Stimulated activated CD8-positive, alpha-beta memory T cell treated with anti-CD3 and anti-CD28 coated beads, Interleukin-4, amount 100 ng/mL, for 24 hours (primary cell): ENCODE results near the gene GTSF1L.

ENCODE experiments used
- DNase-seq: peaks from one replicate; pipeline ENCODE4 v3.0.0-alpha.2; 2020; ENCODE audit warnings: low read depth

GTSF1L gene

DNA sequence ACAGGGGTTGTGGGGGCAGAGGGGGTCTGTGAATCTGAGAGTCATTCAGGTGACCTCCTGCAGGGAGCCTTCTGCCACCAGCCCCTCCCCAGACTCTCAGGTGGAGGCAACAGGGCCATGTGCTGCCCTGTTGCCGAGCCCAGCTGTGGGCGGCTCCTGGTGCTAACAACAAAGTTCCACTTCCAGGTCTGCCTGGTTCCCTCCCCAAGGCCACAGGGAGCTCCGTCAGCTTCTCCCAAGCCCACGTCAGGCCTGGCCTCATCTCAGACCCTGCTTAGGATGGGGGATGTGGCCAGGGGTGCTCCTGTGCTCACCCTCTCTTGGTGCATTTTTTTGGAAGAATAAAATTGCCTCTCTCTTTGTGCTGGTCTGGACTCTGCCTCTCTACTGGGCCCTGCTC is 10.7 kb downstream of the GTSF1L start:
- no peak for DNase-seq

DNA sequence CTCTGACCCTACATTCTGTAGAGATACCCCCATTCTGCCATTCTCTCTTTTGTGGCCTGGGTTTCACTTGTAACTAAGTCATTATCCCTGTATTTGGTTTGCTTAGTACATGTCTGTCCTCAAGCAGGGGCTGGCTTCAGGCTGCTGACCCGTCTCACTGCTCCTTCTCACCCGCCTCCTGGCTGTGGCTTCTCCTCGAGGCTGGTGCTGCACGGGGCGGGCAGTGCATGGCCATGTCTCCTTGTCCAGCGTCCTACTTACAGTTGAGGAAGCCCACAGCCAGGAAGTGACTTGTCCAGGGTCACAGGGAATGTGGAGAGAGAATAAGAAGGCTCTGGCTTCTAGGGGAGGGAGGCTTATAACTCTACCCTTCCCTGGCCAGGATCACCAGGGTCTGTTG is 11.3 kb downstream of the GTSF1L start:
- no peak for DNase-seq

DNA sequence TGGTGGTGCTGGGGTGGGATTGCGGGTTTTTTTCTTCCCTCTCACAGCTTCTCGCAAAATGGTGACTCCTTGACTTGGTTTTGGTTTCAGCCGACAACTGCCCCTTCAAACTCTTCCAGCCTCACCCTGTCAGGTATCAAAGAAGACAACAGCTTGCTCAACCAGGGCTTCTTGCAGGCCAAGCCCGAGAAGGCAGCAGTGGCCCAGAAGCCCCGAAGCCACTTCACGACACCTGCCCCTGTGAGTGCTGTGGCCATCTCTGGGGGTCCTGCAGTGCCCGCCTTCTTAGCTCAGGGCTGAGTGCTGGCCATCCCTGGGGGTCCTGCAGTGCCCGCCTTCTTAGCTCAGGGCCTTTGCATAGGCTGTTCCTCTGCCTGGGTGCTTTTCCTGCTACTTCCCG is 11.8 kb downstream of the GTSF1L start:
- no peak for DNase-seq

DNA sequence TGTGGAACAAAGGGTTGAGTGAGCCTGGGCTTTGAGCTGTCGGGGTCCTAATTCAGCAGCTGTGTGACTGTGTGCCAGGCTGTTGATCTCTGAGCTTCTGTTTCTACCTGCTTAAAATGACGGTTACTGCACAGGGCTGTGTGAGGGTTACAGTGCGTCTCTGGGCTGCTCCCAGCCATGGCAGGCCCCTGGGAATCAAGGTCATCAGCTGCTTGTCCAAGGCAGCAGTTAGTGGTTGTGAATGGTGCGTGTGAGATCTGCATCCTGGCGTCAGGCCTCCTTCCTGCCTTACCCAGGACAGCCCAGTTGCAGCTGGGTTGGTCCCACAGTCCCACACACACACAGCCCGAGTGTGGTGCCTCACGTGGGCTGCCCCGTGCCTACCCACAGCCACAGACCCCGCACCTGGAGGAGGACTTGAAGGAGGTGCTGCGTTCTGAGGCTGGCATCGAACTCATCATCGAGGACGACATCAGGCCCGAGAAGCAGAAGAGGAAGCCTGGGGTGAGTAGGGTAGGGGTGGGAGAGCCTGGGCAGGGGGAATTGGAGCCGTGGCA is 15.6 kb downstream of the GTSF1L start:
- no peak for DNase-seq

DNA sequence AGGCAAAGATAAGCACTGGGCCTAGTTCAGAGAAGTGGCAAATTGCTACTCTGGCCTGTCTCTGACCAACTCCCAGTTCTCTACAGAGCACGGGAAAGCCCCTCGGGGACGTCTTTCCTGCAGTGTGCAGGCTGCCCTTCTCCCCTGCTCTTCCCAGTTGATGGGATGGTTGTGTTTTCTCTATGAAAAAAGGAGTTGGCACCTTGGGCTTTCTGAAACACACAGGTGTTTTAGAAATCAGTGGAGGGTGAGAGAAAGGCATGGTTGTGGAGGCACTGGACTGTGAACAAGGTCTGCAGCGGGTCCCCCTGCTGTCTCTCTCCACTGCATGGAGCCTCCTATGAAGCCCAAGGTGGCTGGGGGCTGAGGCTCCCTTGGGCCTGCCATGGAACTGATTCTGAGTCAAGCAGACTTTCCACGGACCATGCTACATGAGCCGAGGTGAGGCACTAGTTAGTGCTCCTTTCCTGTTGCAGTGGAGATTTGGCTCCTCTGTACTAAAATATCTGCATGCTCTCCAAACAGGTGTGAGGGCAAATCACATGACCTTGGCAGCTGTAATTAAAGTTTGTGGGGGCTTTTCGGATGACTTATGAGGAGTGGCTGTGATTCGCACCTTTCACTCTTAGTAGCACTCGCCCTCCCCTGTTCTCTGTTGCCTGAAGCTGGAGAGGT is 16.3 kb downstream of the GTSF1L start:
- no peak for DNase-seq

DNA sequence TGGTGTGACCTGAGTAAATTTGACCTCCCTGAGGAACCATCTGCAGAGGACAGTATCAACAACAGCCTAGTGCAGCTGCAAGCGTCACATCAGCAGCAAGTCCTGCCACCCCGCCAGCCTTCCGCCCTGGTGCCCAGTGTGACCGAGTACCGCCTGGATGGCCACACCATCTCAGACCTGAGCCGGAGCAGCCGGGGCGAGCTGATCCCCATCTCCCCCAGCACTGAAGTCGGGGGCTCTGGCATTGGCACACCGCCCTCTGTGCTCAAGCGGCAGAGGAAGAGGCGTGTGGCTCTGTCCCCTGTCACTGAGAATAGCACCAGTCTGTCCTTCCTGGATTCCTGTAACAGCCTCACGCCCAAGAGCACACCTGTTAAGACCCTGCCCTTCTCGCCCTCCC is 24.3 kb downstream of the GTSF1L start:
- no peak for DNase-seq

DNA sequence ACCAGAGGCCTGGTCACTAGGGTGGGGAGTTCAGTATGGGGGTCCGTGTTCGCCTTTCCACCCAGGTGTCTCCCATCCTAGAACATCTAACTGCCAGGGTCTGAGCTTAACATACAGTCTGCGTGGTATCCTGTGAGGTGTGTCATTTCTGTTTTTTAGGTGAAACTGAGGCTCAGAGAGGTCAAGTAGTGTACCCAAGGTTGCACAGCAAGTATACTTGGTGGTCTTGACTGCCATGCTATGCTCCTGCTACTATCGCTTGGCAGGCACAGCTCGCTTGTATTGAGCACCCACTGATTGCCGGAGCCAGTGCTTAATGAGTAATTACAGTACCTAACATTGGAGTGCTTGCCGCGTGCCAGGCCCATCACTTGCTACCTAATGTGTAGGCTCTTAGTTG is 26.2 kb downstream of the GTSF1L start:
- DNase-seq = no peak

DNA sequence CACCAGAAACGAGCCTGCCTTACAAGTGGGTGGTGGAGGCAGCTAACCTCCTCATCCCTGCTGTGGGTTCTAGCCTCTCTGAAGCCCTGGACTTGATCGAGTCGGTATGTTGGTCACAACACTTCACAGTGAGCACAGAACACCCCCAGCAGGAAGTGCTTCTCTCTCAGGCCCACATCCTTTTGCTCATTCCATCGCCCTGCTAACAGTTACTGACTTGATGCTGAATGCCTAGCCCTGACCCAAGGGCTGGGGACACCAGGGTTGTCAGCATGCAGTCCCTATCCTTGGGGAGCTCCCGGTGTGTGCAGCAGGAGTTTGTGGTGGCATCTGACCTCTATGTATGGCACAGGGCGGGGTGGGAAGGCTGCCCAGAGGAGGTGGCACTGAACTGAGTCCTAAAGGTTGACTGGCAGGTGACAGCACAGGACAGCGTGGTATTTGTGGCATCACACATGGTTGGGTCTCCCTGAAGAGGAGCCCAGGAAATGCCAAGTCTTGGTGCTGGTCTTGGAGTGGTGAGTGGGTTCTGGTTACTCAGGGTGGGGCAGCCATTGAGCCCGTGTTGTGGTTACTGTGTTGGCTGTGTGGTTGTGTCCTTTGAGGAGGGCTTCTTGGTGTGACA is 26.7 kb downstream of the GTSF1L start:
- no peak for DNase-seq

DNA sequence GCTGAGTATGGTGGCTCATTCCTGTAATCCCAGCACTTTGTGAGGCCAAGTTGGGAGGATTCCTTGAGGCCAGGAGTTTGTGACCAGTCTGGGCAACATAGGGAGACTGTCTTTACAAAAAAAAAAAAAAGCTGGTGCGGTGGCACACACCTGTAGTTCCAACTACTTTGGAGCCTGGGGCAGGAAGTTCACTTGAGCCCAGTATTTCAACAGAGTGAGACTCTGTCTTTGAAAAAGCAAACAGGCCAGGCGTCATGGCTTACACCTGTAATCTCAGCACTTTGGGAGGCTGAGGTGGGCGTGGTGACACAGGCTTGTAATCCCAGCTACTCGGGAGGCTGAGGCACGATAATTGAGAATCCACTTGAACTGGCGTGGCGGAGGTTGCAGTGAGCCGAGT is 31.2 kb downstream of the GTSF1L start:
- no peak for DNase-seq

DNA sequence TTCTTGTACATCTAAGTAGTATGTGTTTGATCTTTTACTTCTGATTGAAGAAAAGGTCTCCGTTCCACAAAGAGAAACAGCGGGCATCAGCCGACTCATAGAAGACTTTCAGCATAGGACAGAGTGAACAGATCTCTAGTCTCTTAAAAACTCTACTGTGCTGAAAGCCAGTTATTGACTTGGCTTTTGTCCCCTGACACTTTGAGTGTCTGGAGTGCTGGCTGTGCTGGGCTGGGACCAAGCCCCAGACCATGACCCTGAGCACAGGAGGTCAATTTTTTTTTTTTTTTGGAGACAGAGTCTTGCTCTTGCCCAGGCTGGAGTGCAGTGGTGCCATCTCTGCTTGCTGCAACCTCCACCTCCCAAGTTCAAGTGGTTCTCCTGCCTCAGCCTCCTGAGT is 32.0 kb downstream of the GTSF1L start:
- DNase-seq = no peak

DNA sequence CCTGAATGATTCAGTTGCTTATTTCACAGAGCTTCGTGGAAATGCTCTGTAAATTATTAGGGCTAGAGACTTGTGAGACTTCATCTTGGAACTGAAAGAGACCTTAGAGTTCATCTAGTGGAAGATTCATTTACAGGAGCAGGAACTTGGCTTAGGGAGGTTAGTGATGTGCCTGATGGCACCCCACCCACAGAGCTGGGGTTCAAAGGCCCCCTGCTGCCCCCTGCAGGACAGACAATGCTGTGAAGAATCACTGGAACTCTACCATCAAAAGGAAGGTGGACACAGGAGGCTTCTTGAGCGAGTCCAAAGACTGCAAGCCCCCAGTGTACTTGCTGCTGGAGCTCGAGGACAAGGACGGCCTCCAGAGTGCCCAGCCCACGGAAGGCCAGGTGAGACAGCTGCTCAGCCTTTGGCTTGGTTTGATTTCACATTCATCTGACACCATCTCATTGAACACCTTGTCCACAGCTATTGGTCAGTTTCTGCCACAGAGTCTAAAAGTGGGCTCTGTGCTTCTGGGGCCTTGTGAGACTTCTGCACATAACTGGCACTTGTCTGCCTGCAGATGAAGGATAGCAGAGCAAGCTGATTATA is 34.8 kb downstream of the GTSF1L start:
- DNase-seq = peak; percentile 46

DNA sequence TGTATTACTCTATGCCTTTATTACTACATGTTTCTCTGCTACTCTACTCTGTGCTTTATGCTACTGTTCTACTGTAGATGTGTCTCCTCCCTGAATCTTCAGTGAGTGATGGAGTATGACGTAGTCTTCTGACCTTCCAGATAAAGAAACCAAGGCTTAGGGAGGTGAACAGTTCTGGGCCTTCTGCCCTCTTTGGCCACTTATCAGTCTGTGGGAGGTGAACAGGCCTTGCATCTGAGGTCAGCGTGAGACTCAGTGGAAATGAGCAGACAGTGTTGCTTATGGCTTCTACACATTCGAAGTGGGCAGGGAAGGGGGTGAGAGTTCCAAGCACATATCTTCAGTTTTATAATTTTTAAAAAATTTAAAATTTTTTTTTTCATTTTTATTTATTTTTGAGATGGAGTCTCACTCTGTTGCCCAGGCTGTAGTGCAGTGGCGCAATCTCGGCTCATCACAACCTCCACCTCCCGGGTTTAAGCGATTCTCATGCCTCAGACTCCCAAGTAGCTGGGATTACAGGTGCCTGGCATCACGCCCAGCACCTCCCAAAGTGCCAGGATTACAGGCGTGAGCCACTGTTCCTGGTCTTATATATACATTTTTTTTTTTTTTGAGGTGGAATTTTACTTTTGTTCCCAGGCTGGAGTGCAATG is 35.7 kb downstream of the GTSF1L start:
- no peak for DNase-seq

DNA sequence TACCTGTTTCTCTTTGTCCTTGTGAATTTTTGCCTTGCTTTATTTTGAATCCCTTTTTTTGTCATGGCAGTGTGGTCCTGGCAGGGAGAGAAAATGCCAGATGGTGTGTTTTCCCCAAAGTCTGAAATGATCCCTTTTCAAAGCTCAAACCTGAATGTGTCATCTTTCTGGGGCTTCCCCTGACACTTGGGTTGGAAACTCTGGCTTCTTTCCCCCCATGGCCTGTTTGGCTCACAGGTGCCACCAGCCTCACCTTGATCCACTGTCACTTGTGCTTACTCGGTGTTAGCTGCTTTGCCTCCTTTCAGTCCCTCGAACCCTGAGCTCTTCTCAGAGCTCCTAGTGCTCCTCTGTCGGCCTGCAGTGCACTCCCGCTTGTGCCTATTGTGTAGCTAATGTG is 37.6 kb downstream of the GTSF1L start:
- DNase-seq = no peak

DNA sequence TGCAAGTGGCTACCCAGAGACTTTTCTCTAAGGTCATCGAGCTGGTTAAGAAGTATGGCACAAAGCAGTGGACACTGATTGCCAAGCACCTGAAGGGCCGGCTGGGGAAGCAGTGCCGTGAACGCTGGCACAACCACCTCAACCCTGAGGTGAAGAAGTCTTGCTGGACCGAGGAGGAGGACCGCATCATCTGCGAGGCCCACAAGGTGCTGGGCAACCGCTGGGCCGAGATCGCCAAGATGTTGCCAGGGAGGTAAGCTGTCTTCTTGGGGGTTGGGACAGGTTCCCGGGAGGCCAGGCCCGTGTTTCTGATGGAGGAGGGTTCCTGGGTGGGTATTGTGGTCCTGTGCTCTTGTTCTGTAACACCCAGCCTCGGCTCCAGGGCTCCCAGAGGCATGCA is 40.0 kb downstream of the GTSF1L start:
- DNase-seq = no peak

DNA sequence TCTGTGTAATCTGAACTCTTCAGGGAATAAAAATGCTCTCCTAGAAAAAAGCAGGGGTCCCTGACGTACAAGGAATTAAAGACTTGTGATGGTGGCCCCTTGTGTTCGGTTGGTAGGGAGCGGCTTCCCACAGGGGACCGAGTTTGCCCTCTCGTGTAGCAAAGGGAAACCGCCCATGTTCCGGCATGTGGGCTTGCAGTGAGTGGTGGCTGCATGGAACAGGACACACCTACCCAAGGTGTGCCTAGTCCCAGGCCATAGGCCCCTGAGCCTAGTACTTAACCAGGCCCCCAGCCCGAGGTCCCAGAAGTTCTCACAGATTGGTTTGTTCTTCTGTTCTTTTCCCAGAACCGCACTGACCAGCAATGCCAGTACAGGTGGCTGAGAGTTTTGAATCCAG is 44.4 kb downstream of the GTSF1L start:
- DNase-seq = no peak

DNA sequence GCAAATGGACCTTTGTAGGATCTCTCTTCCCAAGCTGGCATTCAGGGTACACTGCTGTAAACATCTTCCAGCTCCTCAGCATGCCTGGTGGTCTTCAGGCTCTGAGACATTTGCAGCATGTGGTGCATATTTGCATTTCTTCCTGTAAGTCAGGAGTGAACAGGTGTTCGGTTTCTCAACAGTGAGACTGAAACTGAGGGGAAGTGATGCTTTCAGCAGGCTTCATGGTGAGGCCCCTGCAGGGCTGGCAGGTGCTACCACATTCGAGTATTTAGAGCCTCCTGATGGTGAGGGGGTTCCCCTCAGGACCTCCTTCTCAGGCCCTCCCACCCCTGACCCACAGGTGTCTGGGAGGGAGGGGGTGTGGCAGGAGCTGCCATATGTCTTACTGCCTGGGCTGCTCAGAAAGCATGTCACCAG is 44.8 kb downstream of the GTSF1L start:
- no peak for DNase-seq

DNA sequence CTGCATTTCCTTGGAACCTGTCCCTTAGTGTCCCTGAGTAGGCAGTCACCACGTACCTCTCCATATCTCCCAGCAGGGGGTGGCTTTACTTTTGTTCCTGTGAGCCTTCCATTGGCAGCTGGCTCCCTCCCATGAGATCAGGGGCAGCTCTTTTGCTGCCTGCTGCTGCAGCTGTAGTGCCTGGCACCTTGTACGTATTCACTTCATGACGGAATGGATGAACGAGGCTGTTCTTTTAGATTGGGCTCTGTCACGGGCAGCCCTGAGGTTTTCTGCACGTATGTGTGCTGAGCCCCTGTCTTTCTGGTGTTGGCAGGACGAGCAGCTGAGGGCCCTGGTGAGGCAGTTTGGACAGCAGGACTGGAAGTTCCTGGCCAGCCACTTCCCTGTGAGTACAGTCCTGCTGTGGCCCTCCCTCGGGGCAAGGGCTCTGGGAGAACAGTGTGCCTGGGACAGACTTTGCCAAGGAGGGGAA is 45.3 kb downstream of the GTSF1L start:
- DNase-seq = no peak

DNA sequence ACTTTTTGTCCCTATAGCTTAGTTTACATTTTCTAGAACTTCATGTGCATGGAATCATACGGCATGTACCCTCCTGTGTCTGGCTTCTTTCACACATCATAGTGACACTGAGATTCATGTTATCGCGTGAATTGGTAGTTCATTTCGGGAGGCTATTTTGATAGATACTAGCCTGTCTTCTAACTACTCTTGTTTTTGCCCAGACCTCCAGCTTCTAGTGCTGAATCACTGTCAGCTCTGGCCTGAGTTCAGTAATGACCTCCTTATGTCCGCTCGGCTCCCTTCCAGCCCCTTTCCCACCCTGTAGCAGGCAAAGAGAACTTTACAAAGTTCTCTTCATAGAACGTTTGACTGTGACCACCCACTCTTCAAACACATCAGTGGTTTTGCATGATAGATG is 45.8 kb downstream of the GTSF1L start:
- no peak for DNase-seq

DNA sequence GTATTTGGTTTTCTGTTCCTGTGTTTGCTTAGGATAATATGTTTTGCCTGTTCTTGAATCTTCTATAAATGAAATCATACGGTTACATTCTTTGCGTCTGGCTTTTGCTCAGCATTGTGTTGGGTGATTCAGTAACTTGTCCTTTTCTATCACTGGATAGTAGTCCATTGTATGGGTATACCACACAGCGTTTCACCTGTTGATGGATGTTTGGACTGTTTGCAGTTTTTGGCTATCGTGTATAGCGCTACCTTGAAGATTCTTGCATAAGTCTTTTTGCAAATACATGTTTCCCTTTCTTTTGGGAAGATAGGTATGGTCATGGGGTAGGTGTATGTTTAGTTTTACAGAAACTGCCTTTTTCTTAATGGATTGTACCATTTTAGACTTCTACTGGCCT is 50.4 kb downstream of the GTSF1L start:
- DNase-seq = no peak
